HL-60 (cell line): Measurements from ENCODE around the gene PDE1C.

Experiments
- DNase-seq, 2 experiments: peaks; one replicate each; pipeline ENCODE4 v3.0.0-alpha.2; 2010 to 2020; ENCODE audit warnings: low read depth in 1 of 2, low spot score in 1 of 2
- H3K27ac ChIP-seq: fragments of 250-450 bp; sonication (Bioruptor Pico); replicated peaks from 2 replicates; pipeline ENCODE4 v1.5.1; 2020; ENCODE audit warnings: mild to moderate bottlenecking, moderate library complexity
- H3K27me3 ChIP-seq: fragments of 250-450 bp; sonication (Bioruptor Pico); 2 replicates; pipeline ENCODE4 v1.5.1; 2021; ENCODE audit warnings: mild to moderate bottlenecking, moderate library complexity; ENCODE audit not compliant: insufficient read depth, poor library complexity, severe bottlenecking
- H3K4me3 ChIP-seq: replicated peaks from 2 replicates; pipeline ENCODE4 v1.5.1; 2011; ENCODE audit warnings: mild to moderate bottlenecking, control low read depth, low read length; ENCODE audit not compliant: insufficient read depth
- GABPA ChIP-seq: IDR thresholded peaks from 2 replicates; pipeline ENCODE4 v1.6.1; 2012; ENCODE audit warnings: low read depth
- POLR2AphosphoS5 ChIP-seq: IDR thresholded peaks from 2 replicates; pipeline ENCODE4 v1.6.1; 2012; ENCODE audit warnings: low read depth
- SPI1 ChIP-seq: IDR thresholded peaks from 2 replicates; pipeline ENCODE4 v1.6.1; 2012; ENCODE audit warnings: low read depth, mild to moderate bottlenecking, borderline replicate concordance
- TF ChIP-seq, protein P1 (sequence below): IDR thresholded peaks from one replicate; pipeline ENCODE4 v1.5.1; 2011; ENCODE audit warnings: low read length, control low read depth, inconsistent platforms; ENCODE audit not compliant: insufficient read depth
- TF ChIP-seq, protein P2 (sequence below): IDR thresholded peaks from 2 replicates; pipeline ENCODE4 v1.6.1; 2012; ENCODE audit warnings: low read depth; ENCODE audit not compliant: insufficient replicate concordance

The PDE1C gene

DNA sequence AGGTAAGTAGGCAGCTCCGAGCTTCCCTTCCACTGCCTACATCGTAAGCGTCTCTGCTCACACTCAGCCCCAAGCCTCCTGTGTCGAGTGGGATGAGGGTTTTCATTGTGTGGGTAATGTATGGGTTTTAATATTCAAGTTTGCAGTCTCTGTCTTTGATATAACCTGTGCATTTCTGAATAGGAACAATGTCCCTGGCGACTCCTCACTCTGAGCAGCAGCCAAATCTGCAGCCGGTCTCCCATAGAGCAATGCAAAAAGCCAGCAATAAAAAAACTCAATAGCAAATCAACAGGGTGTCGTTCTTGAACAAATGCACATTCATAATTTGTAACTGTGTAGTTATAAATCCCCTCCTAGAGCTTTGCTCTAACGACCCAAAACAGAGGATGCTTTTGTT, 349.8 kb downstream of the PDE1C start:
- H3K27me3 ChIP-seq: no peaks in the 10 kb centered on the region
- H3K4me3 ChIP-seq: no peak overlapping the region
- TF ChIP-seq SPI1 (no peak), GABPA (no peak), POLR2AphosphoS5 (no peak)
- TF ChIP-seq, protein P1, sequence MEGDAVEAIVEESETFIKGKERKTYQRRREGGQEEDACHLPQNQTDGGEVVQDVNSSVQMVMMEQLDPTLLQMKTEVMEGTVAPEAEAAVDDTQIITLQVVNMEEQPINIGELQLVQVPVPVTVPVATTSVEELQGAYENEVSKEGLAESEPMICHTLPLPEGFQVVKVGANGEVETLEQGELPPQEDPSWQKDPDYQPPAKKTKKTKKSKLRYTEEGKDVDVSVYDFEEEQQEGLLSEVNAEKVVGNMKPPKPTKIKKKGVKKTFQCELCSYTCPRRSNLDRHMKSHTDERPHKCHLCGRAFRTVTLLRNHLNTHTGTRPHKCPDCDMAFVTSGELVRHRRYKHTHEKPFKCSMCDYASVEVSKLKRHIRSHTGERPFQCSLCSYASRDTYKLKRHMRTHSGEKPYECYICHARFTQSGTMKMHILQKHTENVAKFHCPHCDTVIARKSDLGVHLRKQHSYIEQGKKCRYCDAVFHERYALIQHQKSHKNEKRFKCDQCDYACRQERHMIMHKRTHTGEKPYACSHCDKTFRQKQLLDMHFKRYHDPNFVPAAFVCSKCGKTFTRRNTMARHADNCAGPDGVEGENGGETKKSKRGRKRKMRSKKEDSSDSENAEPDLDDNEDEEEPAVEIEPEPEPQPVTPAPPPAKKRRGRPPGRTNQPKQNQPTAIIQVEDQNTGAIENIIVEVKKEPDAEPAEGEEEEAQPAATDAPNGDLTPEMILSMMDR: no peak
- TF ChIP-seq, protein P2, sequence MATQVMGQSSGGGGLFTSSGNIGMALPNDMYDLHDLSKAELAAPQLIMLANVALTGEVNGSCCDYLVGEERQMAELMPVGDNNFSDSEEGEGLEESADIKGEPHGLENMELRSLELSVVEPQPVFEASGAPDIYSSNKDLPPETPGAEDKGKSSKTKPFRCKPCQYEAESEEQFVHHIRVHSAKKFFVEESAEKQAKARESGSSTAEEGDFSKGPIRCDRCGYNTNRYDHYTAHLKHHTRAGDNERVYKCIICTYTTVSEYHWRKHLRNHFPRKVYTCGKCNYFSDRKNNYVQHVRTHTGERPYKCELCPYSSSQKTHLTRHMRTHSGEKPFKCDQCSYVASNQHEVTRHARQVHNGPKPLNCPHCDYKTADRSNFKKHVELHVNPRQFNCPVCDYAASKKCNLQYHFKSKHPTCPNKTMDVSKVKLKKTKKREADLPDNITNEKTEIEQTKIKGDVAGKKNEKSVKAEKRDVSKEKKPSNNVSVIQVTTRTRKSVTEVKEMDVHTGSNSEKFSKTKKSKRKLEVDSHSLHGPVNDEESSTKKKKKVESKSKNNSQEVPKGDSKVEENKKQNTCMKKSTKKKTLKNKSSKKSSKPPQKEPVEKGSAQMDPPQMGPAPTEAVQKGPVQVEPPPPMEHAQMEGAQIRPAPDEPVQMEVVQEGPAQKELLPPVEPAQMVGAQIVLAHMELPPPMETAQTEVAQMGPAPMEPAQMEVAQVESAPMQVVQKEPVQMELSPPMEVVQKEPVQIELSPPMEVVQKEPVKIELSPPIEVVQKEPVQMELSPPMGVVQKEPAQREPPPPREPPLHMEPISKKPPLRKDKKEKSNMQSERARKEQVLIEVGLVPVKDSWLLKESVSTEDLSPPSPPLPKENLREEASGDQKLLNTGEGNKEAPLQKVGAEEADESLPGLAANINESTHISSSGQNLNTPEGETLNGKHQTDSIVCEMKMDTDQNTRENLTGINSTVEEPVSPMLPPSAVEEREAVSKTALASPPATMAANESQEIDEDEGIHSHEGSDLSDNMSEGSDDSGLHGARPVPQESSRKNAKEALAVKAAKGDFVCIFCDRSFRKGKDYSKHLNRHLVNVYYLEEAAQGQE: no peak
- no peak overlapping the region for H3K27ac ChIP-seq
- DNase-seq: no peak

DNA sequence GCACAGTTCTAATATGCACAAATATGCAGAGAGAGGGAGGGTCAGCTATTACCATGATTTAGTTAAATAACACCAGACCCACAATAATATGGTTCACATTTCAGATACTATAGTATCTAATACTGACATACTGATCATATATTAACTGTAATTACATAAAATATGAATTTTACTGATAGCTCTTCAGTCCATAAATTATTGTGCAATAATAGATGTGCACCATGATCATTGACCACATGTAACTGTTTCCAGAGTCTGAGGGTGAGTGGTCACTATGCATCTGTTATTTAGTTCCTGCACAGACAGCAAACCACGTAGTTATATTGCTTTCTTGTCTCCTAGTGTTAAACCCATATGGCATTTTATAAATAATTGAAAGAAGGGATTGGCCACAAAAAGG, 353.9 kb downstream of the PDE1C start:
- no peak for DNase-seq
- Histone ChIP-seq H3K4me3 (no peak overlapping the region), H3K27me3 (no peaks in the 10 kb centered on the region), H3K27ac (no peak overlapping the region)
- TF ChIP-seq, protein P1: no peak
- TF ChIP-seq, protein P2: no peak
- TF ChIP-seq POLR2AphosphoS5 (no peak), SPI1 (no peak), GABPA (no peak)

DNA sequence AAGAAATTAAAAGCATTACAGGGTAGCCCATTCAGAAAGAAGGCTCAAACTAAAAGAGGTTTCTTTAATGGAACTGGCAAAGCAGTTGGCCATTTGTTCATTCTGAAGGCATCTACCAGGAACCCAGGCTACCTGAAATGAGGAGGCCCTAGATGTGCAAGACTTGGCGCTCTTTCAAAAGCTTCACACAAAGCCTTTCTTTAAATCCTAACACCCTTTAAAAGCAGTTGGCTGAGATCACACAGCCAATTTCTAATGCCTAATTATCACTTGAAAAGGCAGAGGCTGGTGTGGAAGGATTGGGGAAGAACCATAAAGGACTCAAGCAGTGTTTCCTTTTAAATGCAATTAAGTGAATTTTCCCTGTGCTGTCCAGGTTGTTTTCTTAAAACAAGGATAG, 360.0 kb downstream of the PDE1C start:
- no peak for DNase-seq
- H3K4me3 ChIP-seq: no peak overlapping the region
- H3K27me3 ChIP-seq: peaks cover 6% of the 10 kb centered on the region
- TF ChIP-seq, protein P2: no peak
- TF ChIP-seq GABPA: no peak
- TF ChIP-seq, protein P1: no peak
- no peak for TF ChIP-seq POLR2AphosphoS5
- no peak for TF ChIP-seq SPI1
- H3K27ac ChIP-seq: no peak overlapping the region
